GM21381 (cell line): Measurements from ENCODE around the gene SHROOM3.

Experiments
- ATAC-seq: cut with Tn5 transposase; IDR thresholded peaks from one replicate; pipeline ENCODE4 v1.9.1; 2021; ENCODE audit warnings: mild to moderate bottlenecking, moderate library complexity; ENCODE audit not compliant: unreplicated experiment

The SHROOM3 gene

GRCh38 chr4:76535603-76536372, 100.8 kb downstream of the SHROOM3 start:
- no peak for ATAC-seq

- no peak for ATAC-seq
Observed at GRCh38 chr4:76536373-76536689, 101.3 kb downstream of the SHROOM3 start.

GRCh38 chr4:76538296-76538695, 103.3 kb downstream of the SHROOM3 start:
- no peak for ATAC-seq

- ATAC-seq: no peak
Observed at GRCh38 chr4:76539979-76540378, 105.0 kb downstream of the SHROOM3 start.

DNA sequence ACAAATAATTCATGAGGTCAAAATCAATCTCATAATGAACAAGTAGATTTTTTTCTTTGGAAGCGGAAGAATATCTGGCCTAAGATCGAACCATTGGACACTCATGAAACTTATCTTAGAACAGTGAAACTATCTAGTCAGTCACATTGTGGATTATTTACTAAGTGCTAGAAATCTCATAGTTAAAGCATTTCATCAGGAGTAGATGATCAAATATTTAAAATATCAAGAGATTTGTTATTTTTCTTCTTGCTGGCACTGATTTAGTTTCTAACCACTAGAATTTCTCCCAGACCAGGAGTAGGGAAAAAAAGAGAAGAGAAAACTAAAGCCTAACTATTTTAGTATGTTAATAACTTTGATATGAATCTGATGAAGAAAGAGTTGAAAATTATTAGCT, 105.5 kb downstream of the SHROOM3 start:
- ATAC-seq: no peak

GRCh38 chr4:76543378-76543777, 108.3 kb downstream of the SHROOM3 start:
- ATAC-seq: no peak

DNA sequence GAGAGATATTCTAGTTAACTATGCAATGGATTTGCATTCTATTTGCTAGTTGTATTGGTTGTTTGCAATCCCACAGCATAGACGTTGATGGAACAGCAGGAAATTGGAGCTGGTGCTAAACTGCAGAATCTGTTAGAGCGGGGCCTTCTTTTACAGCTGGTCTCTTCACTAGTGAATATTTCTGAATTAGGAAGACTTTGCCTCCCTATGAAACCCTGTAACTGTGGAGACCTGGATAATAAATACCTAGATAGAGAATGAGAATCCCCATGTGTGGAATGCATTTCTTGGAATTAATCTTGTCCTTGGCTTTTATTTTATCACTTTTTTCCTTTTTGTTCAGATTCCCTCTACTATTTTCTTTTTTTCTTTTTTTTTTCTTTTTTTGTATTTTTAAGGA, 109.7 kb downstream of the SHROOM3 start:
- no peak for ATAC-seq

DNA sequence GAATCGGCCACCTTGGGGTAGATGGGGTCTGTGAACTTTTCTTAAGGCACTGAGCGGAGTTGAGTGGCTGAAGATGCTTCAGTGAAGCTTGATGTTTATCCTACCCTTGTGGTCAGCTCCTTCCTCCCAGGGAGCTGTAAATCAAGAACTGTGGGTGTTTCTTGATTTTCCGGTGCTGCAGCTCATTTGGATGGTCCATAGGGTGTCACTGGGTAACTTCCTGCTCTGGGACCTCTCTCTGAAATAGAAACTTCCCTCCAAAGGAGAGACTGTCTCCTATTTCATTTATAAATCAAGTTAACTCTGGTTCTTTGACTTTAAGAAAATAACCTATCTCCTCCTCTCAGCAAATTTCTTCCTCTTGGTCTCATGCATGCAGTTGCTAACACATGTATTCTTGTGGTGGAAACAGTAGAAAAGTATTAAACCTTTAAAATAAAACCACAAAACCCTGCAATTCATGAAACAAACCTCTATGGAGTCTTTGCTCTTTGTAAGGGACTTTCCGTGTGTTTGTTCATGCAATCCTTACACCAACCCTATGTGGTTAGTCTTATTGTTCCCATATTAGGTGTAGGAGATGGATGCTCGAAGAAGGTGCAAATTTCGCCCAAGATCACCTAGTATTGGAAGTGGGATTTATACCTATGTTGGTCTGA, 110.3 kb downstream of the SHROOM3 start:
- ATAC-seq: no peak

- ATAC-seq: no peak
Observed at GRCh38 chr4:76546327-76546726, 111.3 kb downstream of the SHROOM3 start.

- ATAC-seq: no peak
Observed at GRCh38 chr4:76546759-76547742, 112.0 kb downstream of the SHROOM3 start.

- ATAC-seq: no peak
Observed at GRCh38 chr4:76548704-76549103, 113.7 kb downstream of the SHROOM3 start.

DNA sequence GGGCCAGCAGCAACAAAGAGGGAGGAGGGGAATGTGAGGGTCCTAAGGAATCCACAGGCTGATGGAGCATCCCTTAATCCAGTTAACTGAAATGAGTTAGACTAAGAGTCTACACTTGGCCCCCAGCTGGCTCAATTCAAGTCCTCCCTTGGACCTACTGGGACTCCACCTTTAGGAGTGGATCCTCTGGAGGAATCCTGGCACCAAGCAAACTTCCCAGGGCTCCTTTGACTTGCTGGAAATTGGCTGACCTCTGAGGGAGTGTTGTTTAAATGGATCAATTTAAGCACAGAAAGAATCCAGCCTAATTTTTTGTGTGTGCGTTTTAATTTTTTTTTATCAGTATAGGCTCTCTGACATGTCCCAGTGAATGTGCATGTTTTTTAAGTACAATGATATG, 114.7 kb downstream of the SHROOM3 start:
- ATAC-seq: no peak

GRCh38 chr4:76550966-76551780, 116.1 kb downstream of the SHROOM3 start:
- ATAC-seq: no peak

GRCh38 chr4:76554630-76555029, 119.6 kb downstream of the SHROOM3 start:
- ATAC-seq: no peak

GRCh38 chr4:76556452-76556851, 121.4 kb downstream of the SHROOM3 start:
- ATAC-seq: no peak

- no peak for ATAC-seq
Observed at GRCh38 chr4:76558396-76559235, 123.6 kb downstream of the SHROOM3 start.

GRCh38 chr4:76559236-76560071, 124.4 kb downstream of the SHROOM3 start:
- ATAC-seq: no peak

GRCh38 chr4:76562161-76562560, 127.1 kb downstream of the SHROOM3 start:
- ATAC-seq: no peak
